NCI-H2196 (cell line): ENCODE results near the gene DPP7.

Experiments used
- DNase-seq: peaks from one replicate; lab custom pipeline; 2025; ENCODE audit not compliant: unreplicated experiment; lab: John Stamatoyannopoulos, UW

Gene DPP7

DNA sequence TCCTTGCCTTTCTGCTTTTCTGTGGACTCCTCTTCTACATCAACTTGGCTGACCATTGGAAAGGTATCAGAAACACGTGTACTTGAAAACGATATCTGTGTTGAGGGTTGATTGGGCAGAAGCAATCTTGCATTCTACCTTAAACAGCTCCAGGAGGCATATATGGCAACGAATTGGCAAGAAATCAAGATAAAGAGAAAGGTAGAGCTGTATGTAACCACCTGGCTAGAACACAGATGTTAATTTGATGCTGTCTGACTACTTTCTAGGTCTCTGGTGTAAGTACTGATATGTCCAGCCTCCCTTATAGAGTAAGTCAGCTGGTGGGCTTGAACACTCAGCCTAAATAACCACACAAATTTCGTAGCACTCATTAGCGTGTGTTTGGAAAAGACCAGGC lies 26.4 kb downstream of the DPP7 start:
- peak; percentile 28 for DNase-seq

GRCh38 chr9:137087409-137087925 lies 27.1 kb downstream of the DPP7 start:
- DNase-seq = no peak

- DNase-seq = peak; percentile 99
These were observed 27.8 kb downstream of the DPP7 start, which contains the start of gene MAN1B1 for GRCh38 chr9:137086531-137087408. Gene MAN1B1 (plus strand): TSS chr9:137086985. CDS start chr9:137087000, 15 bp downstream.

GRCh38 chr9:137085920-137086530 lies 28.5 kb downstream of the DPP7 start:
- DNase-seq = peak; percentile 22

DNA sequence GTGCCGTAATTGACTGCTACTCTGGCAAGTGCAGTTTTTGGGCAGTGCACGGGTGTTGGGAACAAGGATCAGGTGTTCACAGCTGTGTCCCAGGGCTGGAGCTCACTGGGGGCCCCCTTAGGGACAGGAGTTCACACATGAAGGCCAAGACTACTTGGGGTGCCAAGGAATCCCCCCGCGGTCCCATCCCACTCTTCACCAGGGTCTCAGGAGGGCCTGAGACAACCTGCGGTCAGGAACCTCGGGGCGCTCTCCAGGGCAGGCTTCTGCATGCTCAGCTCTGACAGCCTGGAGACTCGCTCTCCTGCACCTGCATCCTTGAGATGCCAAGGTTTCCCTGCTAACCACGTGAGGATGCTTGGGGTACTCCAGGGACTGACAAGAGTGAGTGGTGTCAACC lies 30.0 kb downstream of the DPP7 start:
- DNase-seq = no peak

DNA sequence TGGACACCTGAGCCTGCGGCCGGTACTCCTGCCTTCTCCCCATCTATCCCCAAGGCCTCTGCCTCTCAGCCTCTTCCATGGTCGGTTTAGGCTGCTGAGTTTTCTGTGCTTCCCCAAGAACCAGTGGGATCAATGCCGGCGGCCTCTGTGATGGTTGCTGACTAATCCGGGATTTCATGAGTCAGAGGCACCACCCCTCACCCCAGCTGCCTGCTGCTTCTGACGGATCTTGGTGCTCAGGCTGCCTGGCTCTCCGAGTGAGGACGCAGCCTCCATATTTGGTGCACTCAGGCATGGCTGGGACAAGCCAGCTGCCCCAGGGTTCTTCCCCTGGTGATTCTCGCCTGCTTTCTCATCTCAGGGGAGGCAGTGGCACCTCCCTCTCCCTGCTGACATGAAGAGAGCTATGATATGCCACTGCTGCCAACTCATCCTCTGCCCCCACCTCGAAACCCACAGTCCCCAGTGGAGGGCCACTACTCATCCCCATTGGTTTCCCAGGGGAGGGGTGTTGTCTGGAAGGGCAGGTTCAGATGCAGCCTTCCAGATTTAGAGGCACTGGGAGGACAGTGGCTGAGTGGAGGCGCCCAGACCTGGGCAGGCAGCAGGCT lies 31.0 kb downstream of the DPP7 start:
- DNase-seq = no peak

DNA sequence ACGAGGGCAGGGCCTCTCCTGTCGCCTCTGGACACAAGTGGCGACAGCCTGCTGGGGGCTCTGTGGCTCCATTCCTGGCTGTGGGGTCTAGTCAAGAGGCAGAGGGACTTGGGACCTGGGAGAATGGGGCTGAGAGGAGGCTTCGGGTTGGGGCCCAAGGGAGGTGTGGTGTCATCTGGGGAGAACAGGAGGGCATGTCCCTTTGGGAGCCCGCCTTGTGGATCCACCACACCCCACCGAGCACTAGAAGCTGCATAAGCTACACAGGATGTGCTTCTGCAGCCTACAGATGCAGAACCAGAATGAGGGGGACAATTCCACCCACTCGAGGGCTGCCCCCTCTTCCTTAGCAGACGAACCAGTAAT lies 31.6 kb downstream of the DPP7 start:
- DNase-seq = no peak

- DNase-seq = no peak
These were observed 32.2 kb downstream of the DPP7 start for GRCh38 chr9:137082222-137082924.

DNA sequence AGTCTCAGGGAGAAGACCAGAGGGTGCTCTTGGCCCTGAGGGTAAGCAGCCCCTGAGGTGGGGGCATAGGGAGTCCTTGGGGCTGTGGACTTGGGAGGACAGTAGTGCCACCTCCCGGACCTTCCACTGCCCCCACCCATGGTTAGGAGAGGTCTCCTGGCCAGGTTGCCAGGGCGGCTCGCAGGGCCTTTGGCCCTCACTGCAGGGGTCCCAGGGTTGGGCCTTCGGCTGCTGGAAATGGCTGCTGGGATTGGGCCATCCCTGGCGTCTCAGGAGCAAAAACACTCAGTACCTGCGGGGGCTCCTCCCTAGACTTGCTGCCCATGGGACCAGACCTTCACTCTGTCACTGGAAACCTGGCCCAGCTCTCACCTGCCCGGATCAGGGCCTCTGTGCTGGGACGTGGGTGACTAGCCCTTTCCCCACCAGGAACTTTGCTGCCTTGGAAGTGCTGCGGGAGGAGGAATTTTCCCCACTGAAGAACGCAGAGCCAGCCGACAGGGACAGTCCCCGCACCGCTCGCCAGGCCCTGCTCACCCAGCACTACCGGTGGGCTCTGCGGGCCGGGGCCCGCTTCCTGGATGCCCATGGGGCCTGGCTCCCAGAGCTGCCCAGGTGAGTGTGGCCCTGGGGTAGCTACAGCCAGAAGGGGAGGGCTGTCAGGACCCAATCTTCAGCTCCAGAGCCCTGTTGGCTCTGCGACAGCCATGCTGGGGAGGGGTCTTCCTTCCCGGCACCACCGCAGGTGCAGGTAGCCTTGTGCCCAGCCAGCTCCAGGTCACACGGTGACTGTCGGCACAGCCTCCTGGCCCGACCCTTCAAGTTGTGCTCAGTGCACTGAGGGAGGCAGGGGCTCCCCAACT lies 34.0 kb downstream of the DPP7 start:
- no peak for DNase-seq

DNA sequence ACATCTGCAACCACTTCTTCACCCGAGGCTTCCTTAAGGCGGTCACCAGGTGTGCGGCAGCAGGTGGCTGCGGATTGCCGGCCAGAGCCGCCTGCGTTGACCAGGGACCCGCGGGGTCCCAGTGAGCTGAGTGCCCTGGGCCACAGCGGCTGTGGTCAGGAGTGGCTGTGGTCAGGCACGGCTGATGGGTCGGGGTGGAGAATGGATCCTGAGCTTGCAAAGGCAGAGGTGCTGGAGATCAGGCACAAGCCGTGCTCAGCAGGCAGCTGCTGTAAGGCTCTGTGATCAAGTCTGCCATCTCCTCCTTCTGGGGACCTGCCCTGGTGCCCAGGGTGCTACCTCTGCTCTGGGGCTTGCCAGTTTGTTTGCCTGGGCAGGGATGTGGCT lies 35.1 kb downstream of the DPP7 start:
- DNase-seq = no peak

DNA sequence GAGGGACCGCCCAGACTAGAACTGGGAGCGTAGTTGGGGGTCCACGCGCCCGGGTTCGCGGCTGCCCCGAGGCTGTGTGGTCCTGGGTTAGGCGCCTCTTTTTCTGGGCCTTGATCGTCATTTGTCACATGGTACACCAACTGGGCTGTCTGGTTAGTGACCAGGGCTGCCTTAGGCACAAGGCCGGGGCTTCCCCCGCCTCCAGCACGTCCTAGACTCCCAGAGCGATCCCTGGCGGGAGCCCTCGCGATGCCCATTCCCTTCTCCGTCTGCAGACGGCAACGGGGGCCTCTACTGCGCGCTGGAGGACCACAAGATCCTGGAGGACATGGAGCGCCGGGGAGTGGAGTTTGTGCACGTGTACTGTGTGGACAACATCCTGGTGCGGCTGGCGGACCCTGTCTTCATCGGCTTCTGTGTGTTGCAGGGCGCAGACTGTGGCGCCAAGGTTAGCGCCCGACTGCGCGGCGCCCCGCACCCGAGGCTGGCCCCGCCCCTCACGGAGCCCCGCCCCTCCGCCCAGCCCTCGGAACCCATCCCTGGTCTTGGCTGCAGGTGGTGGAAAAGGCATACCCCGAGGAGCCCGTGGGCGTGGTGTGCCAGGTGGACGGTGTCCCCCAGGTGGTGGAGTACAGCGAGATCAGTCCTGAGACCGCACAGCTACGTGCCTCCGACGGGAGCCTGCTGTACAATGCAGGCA lies 35.7 kb downstream of the DPP7 start:
- no peak for DNase-seq

GRCh38 chr9:137077758-137078693 lies 36.5 kb downstream of the DPP7 start:
- no peak for DNase-seq

- DNase-seq = peak; percentile 45
These were observed 37.4 kb downstream of the DPP7 start, which contains the start of gene UAP1L1 for GRCh38 chr9:137077010-137077747. Gene UAP1L1 (plus strand): TSS chr9:137077517. CDS start chr9:137077533, 16 bp downstream.

DNA sequence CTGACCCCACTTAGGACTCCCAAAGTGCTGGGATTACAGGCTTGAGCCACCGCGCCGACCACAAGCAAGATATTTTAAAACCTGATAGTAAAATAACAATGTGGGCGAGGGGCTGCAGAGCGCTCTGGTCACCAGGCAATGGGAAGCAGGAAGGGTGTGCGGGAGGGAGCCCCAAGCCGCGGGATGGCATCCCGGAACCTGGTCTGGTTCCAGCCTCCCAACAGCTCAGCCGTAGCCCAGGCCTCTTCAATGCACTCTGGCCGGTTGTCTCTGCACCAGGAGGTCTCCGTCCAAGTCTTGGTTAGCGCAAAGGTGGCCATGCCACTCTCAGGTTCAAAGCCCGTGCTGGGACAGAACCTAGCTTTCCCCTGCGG lies 37.9 kb downstream of the DPP7 start:
- DNase-seq = no peak

DNA sequence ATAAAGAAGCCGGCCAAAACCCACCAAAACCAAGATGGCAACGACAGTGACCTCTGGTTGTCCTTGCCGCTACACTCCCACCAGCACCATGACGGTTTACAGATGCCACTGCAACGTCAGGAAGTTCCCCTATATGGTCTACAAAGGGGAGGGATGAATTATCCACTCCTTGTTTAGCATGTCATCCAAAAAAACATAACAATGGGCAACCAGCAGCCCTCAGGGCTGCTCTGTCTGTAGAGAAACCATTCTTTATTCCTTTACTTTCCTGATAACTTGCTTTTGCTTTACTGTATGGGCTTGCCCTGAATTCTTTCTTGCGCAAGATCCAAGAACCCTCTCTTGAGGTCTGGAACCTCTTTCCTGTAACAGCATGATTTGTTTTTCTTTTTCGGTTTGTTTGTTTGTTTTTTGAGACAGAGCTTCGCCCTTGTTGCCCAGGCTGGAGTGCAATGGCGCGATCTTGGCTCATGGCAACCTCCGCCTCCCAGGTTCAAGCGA lies 39.2 kb downstream of the DPP7 start:
- no peak for DNase-seq

- no peak for DNase-seq
These were observed 39.8 kb downstream of the DPP7 start for GRCh38 chr9:137074657-137075274.

GRCh38 chr9:137073992-137074399 lies 40.5 kb downstream of the DPP7 start:
- no peak for DNase-seq
